GM21717 (cell line): ENCODE data around the gene ADAP2.
"Not testable (repeated sequence)": the region's sequence is repeated elsewhere in the genome, so short reads cannot be mapped to it uniquely, and the experiment has no call there.

Experiments used
- ATAC-seq: cut with Tn5 transposase; IDR thresholded peaks from one replicate; pipeline ENCODE4 v1.9.1; 2021; ENCODE audit warnings: mild to moderate bottlenecking, moderate library complexity; ENCODE audit not compliant: unreplicated experiment

The ADAP2 gene

GRCh38 chr17:30929861-30930260, 8.1 kb downstream of the ADAP2 start:
- not testable (repeated sequence) for ATAC-seq

DNA sequence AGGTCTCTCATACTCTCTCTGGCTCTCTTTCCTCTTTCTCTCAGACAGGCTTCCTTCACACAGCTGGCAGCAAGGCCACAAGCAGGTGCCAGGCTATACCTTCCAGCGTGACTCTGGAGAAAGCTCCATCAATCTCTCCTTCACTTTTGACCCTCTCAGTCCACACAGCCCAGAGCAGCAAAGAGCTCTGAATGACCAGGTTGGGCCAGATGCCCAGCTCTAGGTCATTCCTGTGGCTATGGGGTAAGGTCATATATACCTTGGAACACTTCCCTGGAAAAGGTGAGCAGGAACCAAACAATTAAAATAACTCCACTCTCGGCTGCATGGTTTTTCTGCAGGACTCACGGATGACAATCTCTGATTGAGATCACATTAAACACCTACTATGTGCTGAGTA, 8.8 kb downstream of the ADAP2 start:
- ATAC-seq, result no peak

DNA sequence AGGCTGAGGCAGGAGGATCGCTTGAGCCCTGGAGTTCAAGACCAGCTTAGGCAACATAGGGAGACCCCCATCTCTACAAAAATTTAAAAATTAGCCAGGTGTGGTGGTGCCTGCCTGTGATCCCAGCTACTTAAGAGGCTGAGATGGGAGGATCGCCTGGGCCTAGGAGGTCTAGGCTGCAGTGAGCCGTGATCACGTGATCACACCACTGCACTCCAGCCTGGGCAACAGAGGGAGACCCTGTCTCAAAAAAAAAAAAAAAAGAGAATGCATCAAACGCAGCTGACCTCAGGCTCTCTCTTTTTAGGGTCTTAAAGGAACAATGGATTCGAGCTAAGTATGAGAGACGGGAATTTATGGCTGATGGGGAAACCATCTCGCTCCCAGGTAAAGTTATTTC, 9.8 kb downstream of the ADAP2 start:
- not testable (repeated sequence) for ATAC-seq

GRCh38 chr17:30933966-30934365, 12.2 kb downstream of the ADAP2 start:
- no peak for ATAC-seq

DNA sequence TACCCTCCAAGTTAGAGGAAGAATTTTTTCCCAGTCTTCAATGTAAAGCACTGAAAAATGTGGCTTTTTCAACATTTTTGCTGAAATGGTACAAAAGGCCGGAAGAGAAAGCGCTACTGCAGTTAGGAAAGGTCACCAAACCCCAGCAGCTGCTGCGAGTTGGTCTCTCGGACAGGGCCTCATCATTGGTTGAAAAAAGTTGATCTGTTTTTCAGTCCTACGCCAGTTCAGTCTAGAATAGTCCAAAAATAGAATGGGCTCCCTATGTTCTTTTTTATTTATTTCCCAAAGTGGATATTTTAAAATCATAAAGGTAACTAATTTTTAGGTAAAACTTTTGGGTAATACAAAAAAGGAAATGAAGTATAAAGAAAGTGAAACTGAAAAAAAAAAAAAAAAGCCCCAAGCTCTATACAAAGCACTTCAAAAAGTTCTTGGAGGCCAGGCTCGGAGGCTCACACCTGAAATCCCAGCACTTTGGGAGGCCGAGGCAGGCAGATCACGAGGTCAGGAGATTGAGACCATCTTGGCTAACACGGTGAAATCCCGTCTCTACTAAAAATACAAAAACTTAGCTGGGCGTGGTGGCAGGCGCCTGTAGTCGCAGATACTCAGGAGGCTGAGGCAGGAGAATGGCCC, 17.4 kb downstream of the ADAP2 start:
- no peak for ATAC-seq

DNA sequence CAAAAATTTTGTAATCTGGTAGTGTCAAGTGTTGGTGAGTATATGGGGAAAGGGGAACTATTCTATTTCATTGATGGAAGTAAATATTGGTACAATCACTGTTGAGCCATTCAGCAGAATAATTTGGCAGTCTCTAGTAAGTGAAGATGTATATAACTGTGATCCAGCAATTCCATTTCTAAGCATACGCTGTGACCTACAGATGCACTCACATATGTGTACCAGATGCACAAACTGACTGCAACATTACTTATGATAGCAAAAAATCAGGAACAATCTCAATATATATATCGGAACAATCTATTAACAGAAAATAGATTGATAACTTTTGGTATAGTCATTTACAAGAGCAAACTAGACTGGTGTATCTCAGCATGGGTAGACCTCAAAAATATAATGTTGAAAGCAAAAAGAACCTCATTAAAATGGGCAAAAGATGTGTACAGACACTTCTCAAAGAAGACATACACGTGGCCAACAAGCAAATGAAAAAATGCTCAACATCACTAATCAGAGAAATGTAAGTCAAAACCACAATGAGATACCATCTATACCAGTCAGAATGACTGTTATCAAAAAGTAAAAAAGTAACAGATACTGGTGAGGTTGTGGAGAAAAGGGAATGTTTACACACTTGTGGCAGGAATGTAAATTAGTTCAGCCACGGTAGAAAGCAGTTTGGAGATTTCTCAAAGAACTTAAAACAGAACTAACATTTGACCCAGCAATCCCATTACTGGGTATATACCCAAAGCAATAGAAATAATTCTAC, 20.7 kb downstream of the ADAP2 start:
- no peak for ATAC-seq

DNA sequence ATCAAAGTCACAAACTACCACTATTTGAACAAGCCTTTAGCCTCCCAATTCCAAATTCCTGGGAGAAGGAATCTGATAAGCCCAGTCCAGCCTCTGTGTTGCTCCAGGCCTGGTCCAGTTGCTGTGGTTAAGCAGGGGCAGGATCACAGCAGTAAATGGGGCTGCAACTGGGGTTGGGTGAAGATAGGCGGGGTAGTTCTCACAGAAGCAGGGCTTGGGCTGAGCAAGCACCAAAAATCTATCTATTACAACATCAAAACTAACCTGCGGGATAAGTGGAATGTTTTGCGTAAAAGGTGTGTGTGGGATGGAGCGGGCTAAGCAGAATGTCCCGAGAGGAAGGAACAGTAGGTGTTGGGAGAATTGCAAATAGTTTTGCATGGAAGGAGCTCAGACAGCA, 26.1 kb downstream of the ADAP2 start:
- ATAC-seq, result no peak

- no peak for ATAC-seq
Measured at GRCh38 chr17:30950189-30950588, 28.4 kb downstream of the ADAP2 start.

DNA sequence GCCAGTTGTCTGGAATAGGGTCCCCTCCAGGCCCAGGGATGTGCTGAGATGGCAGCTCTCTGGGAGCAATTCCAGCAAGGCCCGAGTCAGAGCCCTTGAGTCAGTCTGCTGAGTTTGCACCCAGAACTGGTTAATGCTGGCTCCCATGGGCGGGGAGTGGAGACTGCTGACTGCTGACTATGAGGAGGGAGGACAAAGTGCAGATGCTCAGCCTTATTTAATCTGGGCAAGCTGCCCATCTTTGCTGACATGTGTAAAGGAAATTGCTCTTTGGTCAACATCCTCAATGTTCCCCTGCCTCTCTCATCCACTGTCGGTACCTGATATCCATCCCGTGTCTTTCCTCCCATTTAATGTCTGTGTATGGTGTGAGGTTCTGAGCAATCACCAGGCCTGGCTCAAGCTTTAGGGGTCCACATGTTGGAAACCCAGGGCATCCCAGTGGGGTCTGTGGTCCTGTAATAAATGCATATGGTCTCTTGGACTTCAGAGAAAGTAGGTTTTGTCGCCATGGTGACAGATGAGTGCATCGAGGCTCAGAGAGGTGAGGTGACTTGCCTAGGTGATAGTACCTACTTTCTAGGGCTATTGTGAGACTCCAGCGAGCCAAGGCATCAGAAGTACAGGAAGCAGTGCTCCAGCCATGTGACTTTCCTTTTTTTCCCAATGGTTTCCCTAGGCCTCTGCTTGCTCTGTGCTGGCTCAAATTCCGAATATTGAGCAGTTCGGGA, 29.1 kb downstream of the ADAP2 start:
- no peak for ATAC-seq

DNA sequence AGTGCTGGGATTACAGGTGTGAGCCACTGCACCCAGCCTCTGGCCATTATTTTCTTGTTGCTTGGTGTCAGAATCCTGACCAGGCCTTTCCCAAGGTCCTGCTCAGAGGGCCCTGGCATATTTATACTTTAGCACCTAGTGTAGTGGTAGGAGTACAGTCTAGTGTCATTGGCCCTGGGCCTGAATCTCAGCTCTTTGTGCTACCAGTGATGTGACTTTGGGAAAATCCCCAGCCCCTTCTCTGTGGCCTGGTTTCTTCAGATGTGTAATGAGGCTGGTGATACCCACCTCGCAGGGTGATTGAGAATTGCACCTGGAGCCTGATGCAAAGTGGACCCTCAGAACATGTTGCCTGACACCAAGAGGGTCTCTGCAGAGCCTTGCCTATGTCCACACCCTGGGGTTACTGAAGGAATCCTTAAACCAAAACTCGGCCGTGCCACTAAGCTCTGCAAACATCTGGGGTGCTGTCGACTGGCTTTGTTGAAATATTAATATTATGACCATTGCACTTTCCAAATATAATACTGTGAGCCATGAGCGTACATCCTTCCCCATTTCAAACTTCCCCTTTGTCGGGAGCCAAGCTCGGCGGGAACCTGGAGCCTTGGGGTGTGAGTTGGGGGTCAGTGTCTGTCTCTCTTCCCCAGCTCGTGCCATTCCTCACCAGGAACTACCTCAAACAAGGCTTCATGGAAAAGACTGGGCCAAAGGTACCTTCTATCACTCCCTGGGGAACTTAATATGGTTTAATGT, 31.1 kb downstream of the ADAP2 start:
- no peak for ATAC-seq

DNA sequence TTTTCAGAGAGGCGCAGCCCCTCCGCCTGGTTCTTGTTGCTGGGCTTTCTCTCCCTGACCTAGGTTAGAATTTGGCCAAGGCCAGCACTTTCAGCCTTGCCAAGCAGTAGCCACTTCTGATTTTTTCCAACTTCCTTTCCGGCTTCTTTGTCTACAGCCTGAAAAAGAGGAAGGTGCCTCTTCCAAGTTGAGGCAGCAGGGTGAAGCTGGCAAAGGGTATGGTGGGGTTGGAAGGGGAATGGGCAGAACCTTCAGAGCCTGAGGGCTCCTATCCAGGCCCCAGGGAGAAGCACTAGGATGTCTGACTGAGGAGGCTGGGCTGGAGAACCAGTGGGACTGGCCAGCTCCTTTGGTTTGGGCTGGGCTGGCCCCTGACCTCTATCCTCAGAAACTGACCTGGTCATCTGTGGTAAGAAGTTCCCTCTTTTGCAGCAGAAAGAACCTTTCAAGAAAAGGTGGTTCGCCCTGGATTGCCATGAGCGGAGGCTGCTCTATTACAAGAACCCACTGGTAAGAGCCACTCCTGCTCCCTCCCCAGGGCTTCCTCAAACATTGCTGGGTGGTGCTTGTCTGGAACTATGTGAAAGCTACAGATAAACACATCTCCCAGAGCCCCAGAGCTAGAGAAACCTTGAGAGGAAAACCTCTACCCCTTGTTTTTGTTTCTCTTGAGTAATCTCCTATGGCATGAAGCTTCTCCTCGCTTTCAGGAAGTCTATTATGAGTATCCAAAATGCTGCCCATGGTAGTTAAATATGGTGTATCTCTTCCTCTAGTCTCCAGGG, 32.5 kb downstream of the ADAP2 start:
- ATAC-seq, result no peak

DNA sequence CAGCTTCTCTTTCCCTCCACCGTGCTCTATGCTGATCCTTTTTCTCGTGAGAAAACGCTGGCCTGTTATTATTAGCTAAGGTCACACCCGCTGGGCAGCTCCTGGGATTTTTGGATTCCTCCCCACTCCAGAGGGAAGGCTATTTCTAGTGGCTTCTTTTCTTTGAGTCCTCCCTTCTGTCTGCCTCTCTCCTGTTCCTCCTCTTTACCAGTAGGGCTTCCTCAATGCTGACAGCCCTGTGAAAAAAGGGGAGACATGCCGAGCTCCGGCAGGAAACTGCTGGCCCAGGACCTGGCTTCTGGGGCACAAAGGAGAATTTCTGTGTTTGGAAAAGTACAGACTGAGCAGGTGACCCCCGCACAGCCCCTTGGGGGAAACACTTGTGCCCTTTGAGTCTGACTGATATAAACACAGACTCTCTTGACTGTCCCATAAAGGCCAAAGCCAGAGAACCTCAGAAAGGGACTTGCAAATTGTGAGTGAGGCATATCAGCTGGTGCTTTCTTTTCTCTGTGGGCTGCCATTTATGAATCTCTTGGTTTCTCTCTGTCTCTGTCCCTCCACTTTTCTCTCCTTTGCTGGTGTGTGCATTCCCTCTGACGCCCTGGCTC, 35.1 kb downstream of the ADAP2 start:
- no peak for ATAC-seq

DNA sequence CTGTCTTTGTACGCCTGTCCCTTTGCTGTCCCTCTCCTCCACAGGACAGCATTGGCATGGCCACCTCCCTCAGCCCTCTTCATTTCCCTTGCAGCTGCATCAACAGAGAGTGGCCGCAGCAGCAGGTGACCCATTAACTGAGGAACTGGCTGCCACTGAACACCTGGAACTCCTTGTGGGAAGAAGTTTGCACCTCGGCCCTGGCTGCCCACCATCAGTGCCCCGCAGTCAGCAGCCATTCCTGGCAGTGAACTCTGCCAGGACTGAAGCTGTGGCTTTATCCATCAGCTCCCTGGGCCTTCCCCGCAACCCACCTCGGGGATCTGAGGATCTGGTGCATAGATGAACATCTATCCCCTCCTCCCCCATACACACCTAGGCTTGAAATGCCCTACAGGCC, 36.0 kb downstream of the ADAP2 start:
- ATAC-seq, result no peak

- ATAC-seq, result no peak
Measured at GRCh38 chr17:30958187-30958586, 36.4 kb downstream of the ADAP2 start.

- ATAC-seq, result no peak
Measured at GRCh38 chr17:30961209-30962188, 39.8 kb downstream of the ADAP2 start.

DNA sequence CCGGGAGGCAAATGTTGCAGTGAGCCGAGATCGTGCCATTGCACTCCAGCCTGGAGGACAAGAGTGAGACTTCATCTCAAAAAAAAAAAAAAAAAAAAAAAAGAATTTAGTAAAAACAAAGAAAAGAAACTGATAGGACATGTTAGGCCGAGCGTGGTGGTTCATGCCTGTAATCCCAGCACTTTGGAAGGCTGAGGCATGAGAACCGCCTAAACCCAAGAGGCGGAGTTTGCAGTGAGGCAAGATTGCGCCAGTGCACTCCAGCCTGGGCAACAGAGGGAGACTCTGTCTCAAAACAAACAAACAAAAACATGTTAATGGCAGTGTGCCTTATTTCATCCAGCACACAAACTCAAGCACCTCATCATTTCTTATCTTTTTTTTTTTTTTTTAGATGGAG, 42.6 kb downstream of the ADAP2 start:
- ATAC-seq, result not testable (repeated sequence)

DNA sequence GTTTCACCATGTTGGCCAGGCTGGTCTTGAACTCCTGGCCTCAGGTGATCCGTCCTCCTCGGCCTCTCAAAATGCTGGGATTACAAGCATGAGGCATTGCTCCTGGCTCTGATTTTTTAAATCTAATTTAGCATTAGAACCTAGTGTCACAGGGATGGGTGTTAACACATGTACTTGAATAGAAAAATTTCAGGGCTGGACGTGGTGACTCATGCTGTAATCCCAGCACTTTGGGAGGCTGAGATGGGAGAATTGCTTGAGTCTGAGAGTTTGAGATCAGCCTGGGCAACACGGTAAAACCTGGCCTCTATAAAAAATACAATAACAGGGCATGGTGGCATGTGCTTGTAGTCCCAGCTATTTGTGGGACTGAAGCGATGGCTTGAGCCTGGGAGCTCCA, 43.1 kb downstream of the ADAP2 start:
- ATAC-seq, result no peak

DNA sequence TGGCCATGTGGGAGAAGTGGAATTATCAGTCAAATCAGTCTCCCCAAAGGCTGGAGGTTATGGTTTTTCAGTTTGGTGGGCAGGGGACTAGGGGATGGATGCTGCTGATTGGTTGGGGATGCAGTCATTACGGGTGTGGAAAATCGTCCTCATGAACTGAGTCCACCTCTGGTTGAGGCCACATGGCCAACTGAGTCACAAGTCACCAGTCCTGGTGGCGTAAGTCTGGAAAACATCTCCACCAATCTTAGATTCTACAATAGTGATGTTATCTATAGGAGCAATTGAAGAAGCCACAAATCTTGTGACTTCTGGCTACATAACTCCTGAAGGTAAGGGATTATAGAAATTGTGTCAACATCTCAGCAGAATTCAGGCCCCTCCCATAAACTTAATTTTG, 43.9 kb downstream of the ADAP2 start:
- ATAC-seq, result no peak

DNA sequence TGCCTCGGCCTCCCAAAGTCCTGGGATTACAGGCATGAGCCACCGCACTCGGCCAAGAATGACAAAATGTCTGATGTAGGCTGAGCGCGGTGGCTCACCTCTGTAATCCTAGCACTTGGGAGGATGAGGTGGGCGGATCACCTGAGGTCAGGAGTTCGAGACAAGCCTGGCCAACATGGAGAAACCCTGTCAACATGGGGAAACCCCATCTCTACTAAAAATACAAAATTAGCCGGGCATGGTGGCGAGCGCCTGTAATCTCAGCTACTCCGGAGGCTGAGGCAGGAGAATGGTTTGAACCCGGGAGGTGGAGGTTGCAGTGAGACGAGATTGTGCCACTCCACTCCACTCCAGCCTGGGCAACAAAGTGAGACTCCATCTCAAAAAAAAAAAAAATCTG, 46.2 kb downstream of the ADAP2 start:
- ATAC-seq, result not testable (repeated sequence)
